Raji (cell line): Measurements from ENCODE around the gene SPRED2.

Source experiments
- POLR2A ChIP-seq: IDR thresholded peaks from 2 replicates; pipeline ENCODE4 v1.6.1; 2011; ENCODE audit warnings: low read depth, low read length, control low read depth; ENCODE audit not compliant: insufficient read depth

The SPRED2 gene

GRCh38 chr2:65407240-65407639, 25.2 kb downstream of the SPRED2 start:
- no peak for TF ChIP-seq POLR2A

GRCh38 chr2:65404988-65405697, 27.3 kb downstream of the SPRED2 start:
- no peak for TF ChIP-seq POLR2A

- no peak for TF ChIP-seq POLR2A
Observed at GRCh38 chr2:65403529-65403915, 28.9 kb downstream of the SPRED2 start.

- no peak for TF ChIP-seq POLR2A
Observed at GRCh38 chr2:65402780-65403528, 29.4 kb downstream of the SPRED2 start.

- no peak for TF ChIP-seq POLR2A
Observed at GRCh38 chr2:65402323-65402722, 30.1 kb downstream of the SPRED2 start.

- TF ChIP-seq POLR2A, result no peak
Observed at GRCh38 chr2:65397122-65397521, 35.3 kb downstream of the SPRED2 start.

GRCh38 chr2:65396348-65397026, 35.9 kb downstream of the SPRED2 start:
- no peak for TF ChIP-seq POLR2A

- TF ChIP-seq POLR2A, result no peak
Observed at GRCh38 chr2:65395621-65396347, 36.6 kb downstream of the SPRED2 start.

- TF ChIP-seq POLR2A, result no peak
Observed at GRCh38 chr2:65393743-65394422, 38.5 kb downstream of the SPRED2 start.

- no peak for TF ChIP-seq POLR2A
Observed at GRCh38 chr2:65393046-65393445, 39.4 kb downstream of the SPRED2 start.

- no peak for TF ChIP-seq POLR2A
Observed at GRCh38 chr2:65392609-65393008, 39.8 kb downstream of the SPRED2 start.

- no peak for TF ChIP-seq POLR2A
Observed at GRCh38 chr2:65390134-65390533, 42.3 kb downstream of the SPRED2 start.

- TF ChIP-seq POLR2A, result no peak
Observed at GRCh38 chr2:65389476-65389875, 42.9 kb downstream of the SPRED2 start.

- no peak for TF ChIP-seq POLR2A
Observed at GRCh38 chr2:65388596-65389390, 43.6 kb downstream of the SPRED2 start.
